Eye (tissue), 1 donor: ENCODE results near the gene NDUFAF7.
"Not testable (repeated sequence)": the region's sequence is repeated elsewhere in the genome, so short reads cannot be mapped to it uniquely, and the experiment has no call there.

ENCODE experiments used
- DNase-seq: peaks from one replicate; pipeline ENCODE4 v3.0.0-alpha.2; 2015

The NDUFAF7 gene, protein sequence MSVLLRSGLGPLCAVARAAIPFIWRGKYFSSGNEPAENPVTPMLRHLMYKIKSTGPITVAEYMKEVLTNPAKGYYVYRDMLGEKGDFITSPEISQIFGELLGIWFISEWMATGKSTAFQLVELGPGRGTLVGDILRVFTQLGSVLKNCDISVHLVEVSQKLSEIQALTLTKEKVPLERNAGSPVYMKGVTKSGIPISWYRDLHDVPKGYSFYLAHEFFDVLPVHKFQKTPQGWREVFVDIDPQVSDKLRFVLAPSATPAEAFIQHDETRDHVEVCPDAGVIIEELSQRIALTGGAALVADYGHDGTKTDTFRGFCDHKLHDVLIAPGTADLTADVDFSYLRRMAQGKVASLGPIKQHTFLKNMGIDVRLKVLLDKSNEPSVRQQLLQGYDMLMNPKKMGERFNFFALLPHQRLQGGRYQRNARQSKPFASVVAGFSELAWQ

DNA sequence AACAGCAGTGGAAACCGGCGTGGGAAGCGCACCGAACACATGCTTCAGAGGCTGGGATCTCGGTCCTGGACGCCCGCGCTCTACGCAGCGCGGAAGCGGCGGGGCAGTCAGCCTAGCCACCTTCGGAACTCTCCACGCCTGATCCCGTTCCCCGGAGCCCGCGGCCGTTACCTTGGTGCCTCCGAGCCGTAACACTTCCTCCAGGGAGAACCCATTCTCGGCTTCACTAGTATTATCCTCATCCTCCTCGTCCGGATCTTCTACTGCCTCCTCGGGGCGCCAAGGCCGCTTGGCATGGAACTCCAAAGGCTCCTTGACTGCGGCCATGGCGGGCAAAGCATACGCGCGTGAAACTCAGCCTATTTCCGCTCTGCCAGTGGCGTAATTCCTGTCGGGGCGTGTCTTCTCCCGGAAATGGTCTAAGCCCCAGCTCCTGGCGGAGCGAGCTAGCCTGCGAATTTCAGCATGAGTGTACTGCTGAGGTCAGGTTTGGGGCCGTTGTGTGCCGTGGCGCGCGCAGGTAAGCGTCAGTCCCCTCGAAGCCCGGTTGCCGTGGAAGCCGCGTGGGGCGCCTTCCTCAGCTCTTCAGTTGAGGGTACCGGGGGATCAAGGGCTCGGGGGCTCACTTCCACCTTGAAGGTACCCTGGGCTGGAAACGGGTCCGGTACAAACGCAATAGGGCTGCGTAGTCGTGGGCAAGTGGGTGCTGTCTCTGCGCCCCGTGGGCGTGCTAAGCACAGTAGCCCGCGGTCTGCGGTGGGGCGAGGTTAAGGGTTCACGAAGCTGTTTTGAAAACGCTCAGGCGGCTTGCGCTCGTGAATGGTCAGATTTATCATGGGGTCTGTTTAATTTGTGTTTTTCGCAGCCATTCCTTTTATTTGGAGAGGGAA, at the start of gene NDUFAF7, which contains the start of gene CEBPZ:
Gene NDUFAF7 (plus strand): TSS at position 418 of the 890 bp plus-strand sequence. CDS start 48 bp downstream, at position 466.
Gene CEBPZ (minus strand): TSS at position 356 of the 890 bp plus-strand sequence. CDS start 29 bp downstream, at position 327.
- peak; percentile 96 for DNase-seq

DNA sequence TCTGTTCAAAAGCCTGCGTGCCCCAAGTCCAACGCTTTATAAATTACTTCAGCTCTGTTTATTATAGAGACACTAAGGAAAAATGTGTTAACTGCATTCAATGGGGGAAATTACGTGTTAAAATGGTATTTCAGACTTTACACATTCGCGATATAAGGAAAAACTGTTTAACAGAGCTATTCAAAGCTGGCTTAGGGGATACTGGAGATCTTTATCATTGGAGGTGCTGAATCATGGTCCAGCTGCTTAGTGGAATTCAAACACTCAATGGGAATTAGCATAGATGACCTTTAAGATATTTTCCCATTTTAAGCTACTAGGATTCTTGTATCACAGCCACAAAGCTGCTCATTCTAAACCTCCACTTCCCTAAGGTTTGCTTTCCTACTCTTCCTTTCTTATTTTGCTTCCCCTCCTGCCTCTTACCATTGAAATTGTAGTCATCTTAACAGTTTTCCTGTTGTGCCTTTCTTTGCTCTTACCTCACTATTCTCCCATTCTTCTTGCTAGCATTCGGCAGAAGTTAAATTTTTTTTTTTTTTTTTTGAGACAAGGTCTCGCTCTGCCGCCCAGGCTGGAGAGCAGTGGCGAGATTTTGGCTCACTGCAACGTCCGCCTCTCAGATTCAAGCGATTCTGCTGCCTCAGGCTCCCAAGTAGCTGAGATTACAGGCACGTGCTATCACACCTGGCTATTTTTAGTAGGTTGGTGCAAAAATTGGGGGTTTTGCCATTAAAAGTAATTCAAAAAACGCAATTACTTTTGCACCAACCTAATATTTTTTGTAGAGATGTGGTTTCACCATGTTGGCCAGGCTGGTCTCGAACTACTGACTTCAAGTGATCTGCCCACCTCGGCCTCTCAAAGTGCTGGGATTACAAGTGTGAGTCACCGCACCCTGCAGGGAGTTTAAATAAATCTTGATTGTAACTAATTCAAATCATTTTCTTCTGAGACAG, 49.5 kb upstream of the NDUFAF7 start:
- DNase-seq, result no peak

DNA sequence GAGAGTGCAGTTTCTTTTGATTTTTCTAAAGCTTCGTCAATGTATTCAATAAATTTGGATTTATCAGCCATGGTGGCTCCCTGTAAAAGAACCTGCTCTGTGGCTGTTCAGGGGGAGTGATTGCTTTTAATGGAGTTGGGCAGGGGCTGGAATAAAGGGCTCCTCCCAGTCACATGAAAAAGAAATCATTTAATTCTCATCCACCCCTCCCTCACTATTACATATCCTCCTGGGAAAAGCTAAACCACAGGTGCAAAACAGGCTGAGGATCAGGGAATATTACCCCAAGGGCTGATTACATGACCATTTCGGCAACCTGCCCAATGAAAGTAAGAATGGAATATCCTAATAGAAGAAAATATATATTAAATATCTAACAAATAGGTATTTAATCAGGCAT, 42.9 kb upstream of the NDUFAF7 start, which contains the start of gene SULT6B1:
Gene SULT6B1 (minus strand): TSS at position 101 of the 400 bp plus-strand sequence. CDS start 30 bp downstream, at position 71.
- no peak for DNase-seq

DNA sequence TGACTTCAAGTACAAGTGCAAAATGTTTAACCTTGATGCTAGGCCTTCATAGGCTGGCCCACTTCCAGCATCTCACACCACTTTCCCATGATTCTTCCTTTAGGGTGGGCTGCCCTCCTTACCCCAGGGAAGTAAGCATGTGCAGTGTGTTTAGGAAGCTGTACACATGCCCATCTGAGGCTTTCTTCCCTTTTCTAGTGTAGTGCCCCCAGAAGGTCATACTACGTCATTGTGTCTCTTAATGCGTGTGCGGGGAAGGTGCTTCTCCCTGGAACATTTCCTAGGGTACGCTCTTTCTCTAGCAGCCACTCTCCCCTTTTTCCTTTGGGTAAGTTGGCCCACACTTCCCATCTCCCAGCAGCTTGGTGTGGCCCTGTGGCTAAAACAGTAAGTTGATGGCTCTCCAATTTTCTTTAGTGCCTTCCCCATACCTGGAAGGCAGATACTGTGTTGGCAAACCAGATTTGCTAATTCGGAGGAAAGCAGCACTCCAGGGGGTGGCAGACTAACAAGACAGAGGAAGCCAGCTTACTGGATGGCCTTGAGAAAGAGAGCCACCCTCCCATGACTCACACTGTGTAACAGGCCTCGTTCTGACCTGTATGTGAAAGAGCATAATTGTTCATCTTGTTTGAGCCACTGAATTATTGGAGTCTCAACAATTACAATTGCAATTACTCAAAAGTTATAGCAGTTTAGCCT, 41.9 kb upstream of the NDUFAF7 start:
- no peak for DNase-seq

DNA sequence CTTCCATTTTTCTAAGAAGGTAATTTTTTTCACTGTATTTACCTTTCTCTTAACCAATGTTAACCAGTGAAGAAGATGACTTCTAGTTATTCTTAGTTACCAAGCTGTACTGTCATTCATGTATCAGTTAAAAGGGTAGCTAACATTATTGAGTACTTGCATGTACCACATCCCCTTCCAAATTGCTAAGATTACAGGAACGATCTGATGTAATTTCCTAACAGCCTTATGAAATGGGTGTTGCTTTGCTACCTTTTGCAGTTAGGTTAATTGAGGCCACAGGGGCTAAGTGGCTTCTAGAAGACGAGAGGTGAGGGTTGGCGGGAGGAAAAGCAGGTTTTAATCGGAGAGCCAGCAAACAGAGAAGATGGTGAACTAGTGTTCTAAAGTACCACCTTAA, 41.2 kb upstream of the NDUFAF7 start:
- DNase-seq, result no peak

DNA sequence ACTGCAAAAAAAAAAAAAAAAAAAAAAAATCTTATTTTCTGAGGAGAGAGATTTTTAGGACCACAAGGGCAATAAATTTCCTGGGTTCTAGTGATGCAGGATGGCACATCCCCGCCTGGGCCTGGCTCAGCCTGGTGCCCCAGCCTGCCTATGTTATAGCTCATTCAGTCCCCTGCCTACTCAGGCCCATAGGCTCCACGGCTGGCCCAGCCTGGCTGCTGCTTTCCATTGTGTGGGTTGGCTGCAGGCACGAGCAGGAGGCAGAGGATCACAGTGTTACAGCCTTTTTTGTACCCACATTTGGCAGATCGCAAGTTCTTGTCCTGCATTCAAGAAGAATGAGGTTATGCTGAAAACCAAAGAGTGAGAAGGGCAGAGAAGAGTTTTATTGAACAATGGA, 40.2 kb upstream of the NDUFAF7 start:
- no peak for DNase-seq

DNA sequence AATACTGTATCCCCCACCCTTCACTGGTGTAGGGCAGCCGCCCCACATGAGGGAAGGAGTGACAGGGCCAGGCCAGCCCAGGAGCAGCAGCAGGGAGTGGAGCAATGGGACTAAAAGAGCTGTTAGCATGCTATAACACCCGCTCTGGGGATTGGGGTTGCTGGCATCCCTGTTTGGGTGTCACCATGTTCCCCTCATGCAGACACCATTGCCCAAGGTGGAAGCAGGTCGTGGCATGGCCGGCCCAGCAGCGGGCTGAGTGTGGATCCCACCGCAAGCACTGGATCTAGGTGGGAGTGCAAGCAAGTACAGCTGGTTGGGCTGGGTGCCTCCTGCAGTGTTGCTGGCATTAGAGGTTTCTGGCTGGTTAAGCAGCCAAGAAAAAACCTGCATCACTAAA, 39.7 kb upstream of the NDUFAF7 start:
- no peak for DNase-seq

DNA sequence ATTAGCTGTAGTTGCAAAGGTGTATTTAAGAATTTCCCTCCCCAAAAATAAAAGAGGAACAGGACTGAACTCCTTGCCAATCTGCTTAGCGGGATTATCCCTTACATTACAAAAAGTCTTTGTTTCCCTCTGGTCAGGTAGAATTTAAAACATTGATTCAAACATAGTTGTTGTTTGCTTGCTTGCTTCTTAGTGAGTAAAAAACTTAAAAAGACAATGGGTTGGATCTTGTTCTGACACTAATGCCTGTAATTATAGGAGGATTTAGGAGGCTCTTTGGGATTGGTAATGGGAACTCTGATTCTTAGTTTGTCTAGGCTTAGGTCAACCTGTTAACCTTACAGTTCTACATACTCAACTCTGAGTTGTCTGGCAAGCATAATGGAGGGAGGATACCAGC, 38.9 kb upstream of the NDUFAF7 start:
- no peak for DNase-seq

DNA sequence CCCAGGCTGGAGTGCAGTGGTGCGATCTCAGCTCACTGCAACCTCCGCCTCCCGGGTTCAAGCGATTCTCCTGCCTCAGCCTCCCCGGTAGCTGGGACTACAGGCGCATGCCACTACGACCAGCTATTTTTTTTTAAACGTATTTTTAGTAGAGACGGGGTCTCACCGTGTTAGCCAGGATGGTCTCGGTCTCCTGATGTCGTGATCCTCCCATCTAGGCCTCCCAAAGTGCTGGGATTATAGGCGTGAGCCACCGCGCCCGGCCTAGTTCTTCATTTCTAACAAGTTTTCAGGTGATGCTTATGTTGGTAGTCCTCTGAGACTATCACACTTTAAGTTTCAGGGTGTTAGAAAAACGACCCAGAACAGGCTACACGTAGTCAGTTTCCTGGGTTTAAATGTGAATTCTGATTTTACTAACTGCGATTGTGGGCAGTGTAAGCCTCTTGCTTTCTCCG, 35.6 kb upstream of the NDUFAF7 start:
- not testable (repeated sequence) for DNase-seq

DNA sequence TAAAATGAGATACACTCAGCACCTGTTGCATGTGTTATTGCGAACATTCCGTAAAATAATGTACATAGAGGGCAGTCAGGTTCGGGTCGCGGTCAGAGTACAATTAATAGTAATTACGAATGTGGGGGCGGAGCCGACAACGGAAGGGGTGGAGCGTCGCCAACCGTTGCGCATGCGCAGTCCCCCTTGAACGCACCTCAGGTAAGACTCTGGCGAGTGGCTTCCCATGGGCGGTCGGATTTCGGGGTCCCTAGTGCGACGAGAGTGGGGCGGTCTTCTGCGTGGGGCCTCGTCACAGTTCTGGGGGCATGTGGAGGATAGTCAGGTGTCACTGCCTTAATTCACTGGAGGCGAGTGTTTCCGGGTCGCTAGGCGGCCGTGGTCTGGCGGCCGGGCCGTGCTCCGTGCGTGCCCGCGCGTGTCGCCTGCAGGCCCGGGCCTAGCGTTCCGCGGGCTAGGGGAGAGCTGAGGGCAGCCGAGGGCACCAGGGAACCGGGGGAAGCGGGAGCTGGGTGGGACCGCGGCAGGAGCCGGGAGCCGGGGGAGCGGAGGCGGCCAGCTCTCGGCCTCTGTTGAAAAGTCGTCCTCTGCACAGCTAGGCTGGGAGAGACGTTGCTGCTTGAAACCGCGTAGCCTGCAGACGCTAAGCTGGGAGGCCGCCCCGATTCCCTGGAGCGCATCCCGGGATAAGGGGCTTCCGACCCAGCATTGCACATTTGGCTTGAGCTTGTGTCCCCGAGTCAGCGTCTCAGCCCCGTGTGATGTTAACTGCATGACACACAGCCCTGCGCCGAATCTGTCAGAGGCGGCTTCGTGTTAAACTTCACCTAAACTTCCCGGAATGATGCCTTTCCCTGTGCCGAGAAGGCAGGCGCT, 34.9 kb upstream of the NDUFAF7 start, which contains the start of gene CEBPZOS:
Gene CEBPZOS (plus strand): TSS at position 177 of the 876 bp plus-strand sequence. CDS start 3,209 bp downstream, outside the sequence.
- peak; percentile 95 for DNase-seq

DNA sequence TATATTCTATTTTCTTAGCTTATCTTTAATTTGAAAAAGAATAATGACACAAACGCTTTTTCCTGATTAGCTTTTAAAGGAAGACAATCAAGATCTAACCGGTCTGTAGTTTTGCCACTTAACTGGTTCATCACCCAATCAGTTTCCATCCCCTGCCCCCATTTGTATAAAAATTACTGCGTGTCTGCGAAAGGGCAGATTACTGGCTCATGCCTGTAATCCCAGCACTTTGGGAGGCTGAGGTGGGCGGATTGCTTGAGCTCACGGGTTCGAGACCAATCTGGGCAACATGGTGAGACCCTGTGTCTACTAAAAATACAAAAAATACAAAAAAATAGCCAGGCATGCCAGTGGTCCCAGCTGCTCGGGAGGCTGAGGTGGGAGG, 32.8 kb upstream of the NDUFAF7 start:
- no peak for DNase-seq

DNA sequence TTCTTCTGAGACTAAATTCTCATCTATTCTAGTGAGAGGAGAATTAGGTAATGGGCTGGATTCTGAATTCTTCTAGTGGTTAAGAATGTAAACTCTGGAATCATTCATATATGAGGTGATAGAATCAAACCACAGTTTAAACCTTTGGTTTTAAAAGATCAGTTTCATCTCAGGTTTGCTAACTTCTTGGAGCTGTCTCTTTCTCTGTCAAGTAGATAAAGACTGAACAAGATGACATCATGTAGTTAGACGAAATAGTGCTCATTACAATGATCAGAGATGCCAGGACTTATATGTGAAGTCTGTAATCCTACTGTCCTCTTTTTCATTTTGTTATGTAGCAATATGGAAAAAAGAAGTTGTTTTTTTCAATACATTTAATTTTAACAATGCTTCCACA, 30.2 kb upstream of the NDUFAF7 start:
- DNase-seq, result no peak

DNA sequence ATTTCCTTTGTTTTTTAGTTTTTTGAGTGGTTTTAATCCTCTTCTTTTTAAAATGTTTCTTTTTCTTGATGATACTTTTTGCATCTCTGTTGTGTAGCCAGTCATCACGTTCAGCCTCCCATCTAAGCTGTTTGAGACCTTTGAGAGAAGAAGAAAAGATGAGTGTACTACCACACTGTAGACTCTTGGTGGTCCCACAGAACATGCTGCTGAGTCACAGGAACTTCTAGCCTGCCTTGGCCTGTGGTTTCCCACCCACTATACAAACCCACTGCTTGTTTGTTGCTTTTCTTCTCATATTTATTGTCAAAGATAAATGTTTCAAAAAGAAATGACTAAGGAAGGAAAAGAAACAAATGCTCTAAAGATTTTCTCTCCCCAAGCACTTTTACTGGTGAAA, 29.7 kb upstream of the NDUFAF7 start:
- no peak for DNase-seq

DNA sequence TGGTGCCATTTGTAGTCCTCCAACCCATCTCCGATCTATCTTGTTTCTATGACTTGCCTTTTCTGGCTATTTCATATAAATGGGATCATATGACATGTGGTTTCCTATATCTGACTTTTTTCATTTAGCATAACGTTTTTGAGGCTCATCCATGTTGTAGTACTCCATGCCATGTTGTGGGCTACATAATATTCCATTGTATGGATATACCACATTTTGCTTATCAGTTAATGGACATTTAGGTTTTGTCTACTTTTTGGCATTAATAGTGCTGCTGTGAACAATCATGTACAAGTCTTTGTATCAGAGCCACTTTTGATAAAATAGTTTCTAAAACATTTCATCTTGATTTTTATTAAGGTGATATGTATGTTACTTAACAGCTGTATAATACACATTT, 27.8 kb upstream of the NDUFAF7 start:
- no peak for DNase-seq

DNA sequence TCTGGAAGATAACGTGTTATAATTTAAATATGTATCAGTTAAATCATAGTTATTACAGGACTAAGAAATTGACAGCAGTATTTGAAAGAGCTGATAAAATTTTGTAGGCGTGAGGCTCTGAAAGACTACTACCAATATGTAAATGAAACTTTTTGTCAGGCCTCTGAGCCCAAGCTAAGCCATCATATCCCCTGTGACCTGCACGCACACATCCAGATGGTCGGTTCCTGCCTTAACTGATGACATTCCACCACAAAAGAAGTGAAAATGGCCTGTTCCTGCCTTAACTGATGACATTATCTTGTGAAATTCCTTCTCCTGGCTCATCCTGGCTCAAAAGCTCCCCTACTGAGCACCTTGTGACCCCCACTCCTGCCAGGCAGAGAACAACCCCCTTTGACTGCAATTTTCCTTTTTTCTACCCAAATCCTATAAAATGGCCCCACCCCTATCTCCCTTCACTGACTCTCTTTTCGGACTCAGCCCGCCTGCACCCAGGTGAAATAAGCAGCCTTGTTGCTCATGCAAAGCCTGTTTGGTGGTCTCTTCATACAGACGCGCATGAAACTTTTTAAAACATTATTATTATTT, 26.3 kb upstream of the NDUFAF7 start:
- DNase-seq, result not testable (repeated sequence)

DNA sequence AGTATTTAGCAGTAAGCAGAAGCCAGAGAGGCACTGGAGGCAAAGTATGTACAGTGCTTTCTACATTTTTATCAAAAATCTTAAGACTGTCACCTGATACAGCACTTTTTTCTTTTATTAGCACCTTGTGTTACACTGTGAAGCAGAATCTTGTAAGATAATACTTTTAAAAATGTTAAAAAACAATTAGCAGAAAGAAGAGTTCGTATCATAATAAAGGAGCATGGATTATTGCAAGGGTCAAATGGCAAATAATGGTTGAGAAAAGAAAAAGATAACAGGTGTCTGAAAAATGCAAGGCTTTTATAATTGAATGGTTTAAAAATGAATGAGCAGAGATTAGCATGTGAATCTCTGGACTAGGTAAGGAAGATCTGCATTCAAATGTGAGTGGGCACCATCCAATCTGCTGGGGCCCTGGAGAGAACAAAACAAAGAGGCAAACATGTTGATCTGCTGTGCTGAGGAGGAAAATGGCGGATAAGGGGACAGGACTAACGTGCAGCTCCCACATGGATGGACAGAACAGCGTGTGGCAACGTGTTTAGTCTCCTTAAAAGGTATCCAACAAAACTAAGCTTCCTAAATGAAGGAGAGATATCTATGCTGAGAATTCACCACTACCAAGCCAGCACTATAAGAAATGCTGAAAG, 25.6 kb upstream of the NDUFAF7 start:
- no peak for DNase-seq

DNA sequence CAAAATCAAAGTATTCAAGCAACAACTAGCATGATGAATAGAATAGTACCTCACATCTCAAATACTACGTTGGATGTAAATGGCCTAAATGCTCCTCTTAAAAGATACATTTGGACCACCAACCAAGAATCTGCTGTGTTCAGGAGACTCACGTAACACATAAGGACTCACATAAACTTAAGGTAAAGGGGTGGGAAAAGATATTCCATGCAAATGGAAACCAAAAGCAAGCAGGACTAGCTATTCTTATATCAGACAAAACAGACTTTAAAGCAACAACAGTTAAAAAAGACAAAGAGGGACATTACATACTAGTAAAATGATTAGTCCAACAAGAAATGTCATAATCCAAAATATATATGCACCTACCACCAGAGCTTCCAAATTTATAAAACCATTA, 24.7 kb upstream of the NDUFAF7 start:
- DNase-seq, result not testable (repeated sequence)

DNA sequence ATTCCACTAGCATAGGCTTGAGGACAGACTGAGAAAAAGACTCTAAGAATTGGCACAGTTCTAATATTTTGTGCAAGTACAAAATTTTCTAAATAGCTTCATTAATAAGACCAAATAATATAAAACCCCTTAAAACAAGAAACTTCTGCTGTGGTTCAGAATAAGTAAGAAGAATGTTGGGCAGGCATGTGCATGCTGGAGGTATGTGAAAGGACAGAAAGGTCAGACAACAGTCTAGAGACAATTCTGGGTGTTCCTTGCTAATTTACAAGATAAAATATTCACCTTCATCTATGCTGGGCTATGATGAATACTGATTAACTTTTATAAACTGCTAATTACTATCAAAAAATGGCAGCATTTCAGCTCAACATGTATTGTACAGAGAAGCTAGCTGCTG, 20.2 kb upstream of the NDUFAF7 start:
- no peak for DNase-seq

DNA sequence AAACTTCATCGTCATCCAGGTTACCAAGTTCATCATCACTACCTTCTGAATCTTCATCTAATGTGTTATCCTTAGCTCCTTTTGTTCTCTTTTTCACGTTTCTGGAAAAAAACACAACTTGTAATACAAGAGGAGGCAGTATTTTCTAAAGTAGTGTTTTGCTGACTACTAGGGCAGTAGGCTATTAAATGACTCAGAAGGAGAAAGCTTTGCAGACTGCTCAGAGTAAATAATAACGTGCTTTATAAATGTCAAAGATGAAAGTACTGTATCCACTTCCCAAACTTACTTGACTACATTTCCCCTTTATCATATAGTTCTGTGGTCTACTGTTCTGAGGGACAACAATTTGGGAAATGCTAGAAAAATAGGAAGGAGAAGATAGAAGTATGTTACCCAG, 19.5 kb upstream of the NDUFAF7 start:
- no peak for DNase-seq
